Glutamatergic neuron (in vitro differentiated cells): ENCODE results near the gene DDI2. TPM values are rescaled to one million over a fixed set of nuclear protein-coding genes. Genes with fewer than 3 reads are reported as not detected.

Source experiments
- DNase-seq: peaks from one replicate; pipeline ENCODE4 v3.0.0; 2022
- H3K27ac Mint-ChIP-seq: one replicate; pipeline ENCODE4 v1.8.0; 2020; ENCODE audit warnings: mild to moderate bottlenecking, mixed read lengths, inconsistent platforms; ENCODE audit not compliant: unreplicated experiment
- H3K27me3 Mint-ChIP-seq: one replicate; pipeline ENCODE4 v1.8.0; 2020; ENCODE audit warnings: mild to moderate bottlenecking, moderate library complexity, mixed read lengths, inconsistent platforms; ENCODE audit not compliant: unreplicated experiment
- H3K36me3 Mint-ChIP-seq: one replicate; pipeline ENCODE4 v1.8.0; 2020; ENCODE audit warnings: mild to moderate bottlenecking, mixed read lengths, inconsistent platforms; ENCODE audit not compliant: unreplicated experiment
- H3K4me1 Mint-ChIP-seq: one replicate; pipeline ENCODE4 v1.8.0; 2020; ENCODE audit warnings: mild to moderate bottlenecking, low read depth, mixed read lengths, inconsistent platforms; ENCODE audit not compliant: unreplicated experiment
- H3K4me3 Mint-ChIP-seq: one replicate; pipeline ENCODE4 v1.8.0; 2020; ENCODE audit warnings: mild to moderate bottlenecking, mixed read lengths, inconsistent platforms; ENCODE audit not compliant: unreplicated experiment
- H3K9me3 Mint-ChIP-seq: one replicate; pipeline ENCODE4 v1.8.0; 2020; ENCODE audit warnings: mild to moderate bottlenecking, moderate library complexity, mixed read lengths, inconsistent platforms; ENCODE audit not compliant: unreplicated experiment
- CTCF ChIP-seq: fragments of 200-600 bp; sonication (generic); IDR thresholded peaks from one replicate; pipeline ENCODE4 v1.5.0; 2021; ENCODE audit not compliant: partially characterized antibody, unreplicated experiment
- total RNA-seq: library from RNA; stranded (reverse); fragmentation: NEBNext Ultra II Directional; extraction: Animal tissue kit (Norgen Biotek cat#: 25700); gene quantifications from one replicate; pipeline ENCODE4 v1.2.1, GENCODE V29; 2021; ENCODE audit not compliant: unreplicated experiment

Gene DDI2
- total RNA-seq, 1 donor from 2014 or later, result 29.6 TPM

GRCh38 chr1:15667362-15667761 is 50.1 kb downstream of the DDI2 start:
- TF ChIP-seq CTCF, result no peak
- Mint-ChIP-seq H3K36me3 (no peaks in the 10 kb centered on the region), H3K9me3 (peaks cover 4% of the 10 kb centered on the region), H3K27ac (peak overlapping the region; percentile 92), H3K4me1 (peaks cover 15% of the 10 kb centered on the region), H3K4me3 (peak overlapping the region; percentile 74), H3K27me3 (peaks cover 5% of the 10 kb centered on the region)
- peak; percentile 68 for DNase-seq

GRCh38 chr1:15668089-15668754 is 51.0 kb downstream of the DDI2 start:
- no peaks in the 10 kb centered on the region for H3K36me3 Mint-ChIP-seq
- peak overlapping the region; percentile 92 for H3K27ac Mint-ChIP-seq
- DNase-seq, result no peak
- no peak for TF ChIP-seq CTCF
- peak overlapping the region; percentile 18 for H3K4me3 Mint-ChIP-seq
- H3K27me3 Mint-ChIP-seq, result peaks cover 5% of the 10 kb centered on the region
- peaks cover 4% of the 10 kb centered on the region for H3K9me3 Mint-ChIP-seq
- peaks cover 15% of the 10 kb centered on the region for H3K4me1 Mint-ChIP-seq

GRCh38 chr1:15669074-15669473 is 51.8 kb downstream of the DDI2 start:
- Mint-ChIP-seq H3K4me3 (no peak overlapping the region), H3K27me3 (peaks cover 5% of the 10 kb centered on the region), H3K4me1 (peaks cover 15% of the 10 kb centered on the region), H3K9me3 (peaks cover 4% of the 10 kb centered on the region), H3K27ac (no peak overlapping the region), H3K36me3 (no peaks in the 10 kb centered on the region)
- TF ChIP-seq CTCF, result no peak
- no peak for DNase-seq

- Mint-ChIP-seq H3K4me1 (peaks cover 15% of the 10 kb centered on the region), H3K4me3 (no peak overlapping the region), H3K9me3 (peaks cover 4% of the 10 kb centered on the region), H3K27me3 (peaks cover 5% of the 10 kb centered on the region), H3K27ac (no peak overlapping the region), H3K36me3 (no peaks in the 10 kb centered on the region)
- no peak for TF ChIP-seq CTCF
- no peak for DNase-seq
These were observed 52.6 kb downstream of the DDI2 start for GRCh38 chr1:15669864-15670263.

- Mint-ChIP-seq H3K4me1 (peaks cover 13% of the 10 kb centered on the region), H3K27ac (no peak overlapping the region), H3K9me3 (peaks cover 4% of the 10 kb centered on the region), H3K27me3 (peaks cover 5% of the 10 kb centered on the region), H3K36me3 (no peaks in the 10 kb centered on the region), H3K4me3 (no peak overlapping the region)
- no peak for TF ChIP-seq CTCF
- DNase-seq, result no peak
These were observed 54.2 kb downstream of the DDI2 start for GRCh38 chr1:15671430-15671829.
